Measurements from ENCODE around the gene PSMB5. TPM values are rescaled to one million over a fixed set of nuclear protein-coding genes. Genes with fewer than 3 reads are reported as not detected.
"Not testable (repeated sequence)": the region's sequence is repeated elsewhere in the genome, so short reads cannot be mapped to it uniquely, and the experiment has no call there.

PSMB5 gene
- total RNA-seq, 1 experiment from 2014 or later, result 172 TPM

DNA sequence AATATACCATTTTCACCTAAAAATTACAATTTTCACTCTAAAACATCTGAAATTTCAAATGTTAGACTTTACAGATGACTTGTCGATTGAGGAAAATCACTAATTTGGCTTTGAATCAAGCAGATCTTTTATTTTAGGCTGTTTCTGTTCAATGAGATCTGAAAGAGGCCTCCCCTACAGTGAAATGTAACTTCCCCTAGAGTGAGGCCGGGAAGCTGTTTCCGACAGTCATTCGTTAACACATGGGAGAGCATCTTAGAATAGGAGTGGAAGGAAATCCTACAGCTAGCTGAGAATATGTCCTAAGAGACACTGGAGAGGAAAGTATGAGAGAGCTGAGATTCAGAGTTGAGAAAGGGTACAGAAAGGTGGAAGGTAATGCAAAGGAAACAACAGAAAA is 19.1 kb downstream of the PSMB5 start:
- no peaks in the 10 kb centered on the region for H3K4me1 ChIP-seq
- peaks cover 6% of the 10 kb centered on the region for H3K4me1 Mint-ChIP-seq (ENCODE audit: low read depth, unreplicated experiment)
- ChIA-PET POLR2A (no interaction called here), CTCF (no interaction called here)
- H3K9me3 ChIP-seq, result no peaks in the 10 kb centered on the region
- no peak for TF ChIP-seq CTCF (IDR thresholded peaks at IDR 0.05; ENCODE audit: insufficient read depth in 1 of 2, low read depth in 1 of 2, low read length in 1 of 2, severe bottlenecking in 1 of 2, unreplicated experiment in 1 of 2)
- BruUV-seq (replicated peaks), result no TSS peak
- peaks cover 7% of the 10 kb centered on the region for H3K36me3 Mint-ChIP-seq (ENCODE audit: insufficient read depth, unreplicated experiment)
- H3K27ac Mint-ChIP-seq (ENCODE audit: unreplicated experiment), result no peak overlapping the region
- H3K9me3 Mint-ChIP-seq (ENCODE audit: unreplicated experiment), result no peaks in the 10 kb centered on the region
- H3K4me3 ChIP-seq (ENCODE audit: low read depth, low read length), result no peak overlapping the region
- H3K27me3 ChIP-seq (replicated peaks; ENCODE audit: control insufficient read depth, insufficient read depth, low read length), result no peaks in the 10 kb centered on the region
- H3K4me3 Mint-ChIP-seq (ENCODE audit: unreplicated experiment), result no peak overlapping the region
- no peaks in the 10 kb centered on the region for H3K36me3 ChIP-seq (ENCODE audit: control insufficient read depth, insufficient read depth, low read length)
- DNase-seq, result no peak
- intact Hi-C loops (cut with micrococcal nuclease; ENCODE audit: unreplicated experiment), result no loop called here
- no peaks in the 10 kb centered on the region for H3K27me3 Mint-ChIP-seq (ENCODE audit: insufficient read depth, unreplicated experiment)

DNA sequence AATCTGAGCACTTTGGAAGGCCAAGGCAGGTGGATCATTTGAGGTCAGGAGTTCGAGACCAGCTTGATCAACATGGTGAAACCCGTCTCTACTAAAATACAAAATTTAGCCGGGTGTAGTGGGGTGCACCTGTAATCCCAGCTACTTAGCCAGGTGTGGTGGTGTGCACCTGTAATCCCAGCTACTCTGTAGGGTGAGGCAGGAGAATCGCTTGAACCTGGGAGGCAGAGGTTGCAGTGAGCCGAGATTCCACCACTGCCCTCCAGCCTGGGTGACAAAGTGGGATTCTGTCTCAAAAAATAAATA is 21.0 kb downstream of the PSMB5 start:
- H3K4me1 Mint-ChIP-seq (ENCODE audit: low read depth, unreplicated experiment); DNase-seq: not testable (repeated sequence)

GRCh38 chr14:23013054-23013748 is 21.5 kb downstream of the PSMB5 start:
- ChIA-PET CTCF (interaction anchor here (1.1 kb wide), 1 partner anchor 18 kb away, joined by 3 read pairs; no protein-coding TSS in a partner anchor), POLR2A (no interaction called here)
- Histone ChIP-seq H3K4me3 (ENCODE audit: low read depth, low read length) (no peak overlapping the region), H3K36me3 (ENCODE audit: control insufficient read depth, insufficient read depth, low read length) (no peaks in the 10 kb centered on the region), H3K27me3 (replicated peaks; ENCODE audit: control insufficient read depth, insufficient read depth, low read length) (no peaks in the 10 kb centered on the region), H3K9me3 (no peaks in the 10 kb centered on the region), H3K4me1 (peaks cover 5% of the 10 kb centered on the region; the same call in 1 of the 2 replicates)
- Mint-ChIP-seq H3K27me3 (ENCODE audit: insufficient read depth, unreplicated experiment) (no peaks in the 10 kb centered on the region), H3K27ac (ENCODE audit: unreplicated experiment) (no peak overlapping the region), H3K9me3 (ENCODE audit: unreplicated experiment) (no peaks in the 10 kb centered on the region), H3K36me3 (ENCODE audit: insufficient read depth, unreplicated experiment) (peaks cover 7% of the 10 kb centered on the region), H3K4me3 (ENCODE audit: unreplicated experiment) (no peak overlapping the region), H3K4me1 (ENCODE audit: low read depth, unreplicated experiment) (peaks cover 6% of the 10 kb centered on the region)
- no peak for DNase-seq
- BruUV-seq (replicated peaks), result no TSS peak
- intact Hi-C loops (cut with micrococcal nuclease; ENCODE audit: unreplicated experiment), result no loop called here
- no peak for TF ChIP-seq CTCF (IDR thresholded peaks at IDR 0.05; ENCODE audit: insufficient read depth in 1 of 2, low read depth in 1 of 2, low read length in 1 of 2, severe bottlenecking in 1 of 2, unreplicated experiment in 1 of 2)

More for the DNA sequence above, 21.0 kb downstream of the PSMB5 start:
- H3K27me3 Mint-ChIP-seq (ENCODE audit: insufficient read depth, unreplicated experiment); POLR2A ChIA-PET; BruUV-seq (replicated peaks); H3K36me3 Mint-ChIP-seq (ENCODE audit: insufficient read depth, unreplicated experiment); H3K9me3 Mint-ChIP-seq (ENCODE audit: unreplicated experiment); H3K4me3 ChIP-seq (ENCODE audit: low read depth, low read length); H3K27me3 ChIP-seq (replicated peaks; ENCODE audit: control insufficient read depth, insufficient read depth, low read length); H3K9me3 ChIP-seq; H3K36me3 ChIP-seq (ENCODE audit: control insufficient read depth, insufficient read depth, low read length); H3K4me3 Mint-ChIP-seq (ENCODE audit: unreplicated experiment); H3K27ac Mint-ChIP-seq (ENCODE audit: unreplicated experiment); intact Hi-C loops (cut with micrococcal nuclease; ENCODE audit: unreplicated experiment); H3K4me1 ChIP-seq: not testable (repeated sequence)
- CTCF ChIA-PET, result interaction anchor here (1.1 kb wide), 1 partner anchor 19 kb away, joined by 3 read pairs; no protein-coding TSS in a partner anchor
